ENCODE measurements around the gene CLEC18A. TPM values are rescaled to one million over a fixed set of nuclear protein-coding genes. Genes with fewer than 3 reads are reported as not detected.

The CLEC18A gene
- total RNA-seq, 1 experiment from 2014 or later: 1.6 TPM

DNA sequence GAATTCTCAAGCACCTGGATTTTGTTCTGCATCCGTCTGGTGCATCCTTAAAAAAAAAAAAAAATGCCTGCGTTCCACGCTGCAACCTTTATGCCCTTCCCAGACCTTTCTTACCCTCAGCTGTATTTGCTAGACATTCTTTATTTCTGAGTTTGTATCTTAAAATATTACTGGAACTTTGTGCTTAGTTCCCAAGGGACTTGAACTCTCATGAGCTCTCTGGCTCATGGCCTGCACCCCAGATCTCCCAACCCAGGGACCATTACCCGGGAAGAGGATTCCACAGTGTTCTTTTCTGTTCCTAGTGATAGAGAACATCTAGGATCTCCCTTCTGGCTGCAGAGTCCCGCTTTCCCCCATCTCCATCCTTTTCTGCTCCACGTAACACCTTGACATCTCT is 28.9 kb upstream of the CLEC18A start:
- peaks cover 0 to 14% (median 4%) of the 10 kb centered on the region in 3 experiments; a peak in 5 of 7 replicates for H3K36me3 Mint-ChIP-seq (ENCODE audit: insufficient read depth in 1 of 3, low read depth in 3 of 3)
- WGBS (ENCODE audit: extremely low coverage, insufficient read length, low lambda C conversion rate): no CpG with 5 or more reads among the region's 6 CpGs
- H3K56ac ChIP-seq (ENCODE audit: insufficient read length, low read depth, low read length): no peak overlapping the region
- H3K23ac ChIP-seq (ENCODE audit: insufficient read length, low read depth, low read length): no peak overlapping the region
- no peak overlapping the region for H2BK120ac ChIP-seq (ENCODE audit: low read depth, low read length, poor library complexity, severe bottlenecking)
- H3K14ac ChIP-seq (ENCODE audit: insufficient read depth, low read length): no peak overlapping the region
- no peaks in the 10 kb centered on the region for H3K27me3 ChIP-seq (ENCODE audit: insufficient read depth, low read length)
- no peak overlapping the region for H3K4me2 ChIP-seq (ENCODE audit: insufficient read depth, insufficient read length, low read length)
- no peaks in the 10 kb centered on the region for H3K9me3 Mint-ChIP-seq
- H4K8ac ChIP-seq (replicated peaks; ENCODE audit: insufficient read length, low read depth, low read length): no peak overlapping the region
- TF ChIP-seq, protein P1, sequence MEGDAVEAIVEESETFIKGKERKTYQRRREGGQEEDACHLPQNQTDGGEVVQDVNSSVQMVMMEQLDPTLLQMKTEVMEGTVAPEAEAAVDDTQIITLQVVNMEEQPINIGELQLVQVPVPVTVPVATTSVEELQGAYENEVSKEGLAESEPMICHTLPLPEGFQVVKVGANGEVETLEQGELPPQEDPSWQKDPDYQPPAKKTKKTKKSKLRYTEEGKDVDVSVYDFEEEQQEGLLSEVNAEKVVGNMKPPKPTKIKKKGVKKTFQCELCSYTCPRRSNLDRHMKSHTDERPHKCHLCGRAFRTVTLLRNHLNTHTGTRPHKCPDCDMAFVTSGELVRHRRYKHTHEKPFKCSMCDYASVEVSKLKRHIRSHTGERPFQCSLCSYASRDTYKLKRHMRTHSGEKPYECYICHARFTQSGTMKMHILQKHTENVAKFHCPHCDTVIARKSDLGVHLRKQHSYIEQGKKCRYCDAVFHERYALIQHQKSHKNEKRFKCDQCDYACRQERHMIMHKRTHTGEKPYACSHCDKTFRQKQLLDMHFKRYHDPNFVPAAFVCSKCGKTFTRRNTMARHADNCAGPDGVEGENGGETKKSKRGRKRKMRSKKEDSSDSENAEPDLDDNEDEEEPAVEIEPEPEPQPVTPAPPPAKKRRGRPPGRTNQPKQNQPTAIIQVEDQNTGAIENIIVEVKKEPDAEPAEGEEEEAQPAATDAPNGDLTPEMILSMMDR (conservative IDR thresholded peaks at IDR 0.05): no peak
- no peaks in the 10 kb centered on the region for H3K79me1 ChIP-seq (ENCODE audit: insufficient read depth, low read depth, low read length, poor library complexity, severe bottlenecking)
- no peak overlapping the region for H2AK5ac ChIP-seq (ENCODE audit: insufficient read length, low read length)
- H2BK20ac ChIP-seq (ENCODE audit: low read depth, low read length, poor library complexity, severe bottlenecking): no peak overlapping the region
- DNase-seq: no peak
- H3K23me2 ChIP-seq (ENCODE audit: insufficient read length, low read depth, low read length, poor library complexity, severe bottlenecking): no peaks in the 10 kb centered on the region
- no peak overlapping the region for H3K18ac ChIP-seq (ENCODE audit: insufficient read length, low read depth, low read length)
- H4K20me1 ChIP-seq (ENCODE audit: control insufficient read depth, insufficient read depth, insufficient read length): no peaks in the 10 kb centered on the region
- no peak overlapping the region for H3K27ac ChIP-seq (ENCODE audit: insufficient read length, low read depth, low read length)
- no peak overlapping the region for H2AFZ ChIP-seq (ENCODE audit: low read length)
- H4K91ac ChIP-seq (ENCODE audit: insufficient read length, low read depth, low read length): no peak overlapping the region
- no peak overlapping the region for H3K4ac ChIP-seq (ENCODE audit: low read depth, low read length)
- no peak overlapping the region for H3T11ph ChIP-seq (ENCODE audit: low read length)
- H3K9me3 ChIP-seq (ENCODE audit: control insufficient read depth, low read depth, low read length): no peaks in the 10 kb centered on the region
- H3K9ac ChIP-seq (ENCODE audit: extremely low read depth, insufficient read length, low read length): no peak overlapping the region
- H3K27ac Mint-ChIP-seq: peak overlapping the region in 2 of 3 experiments; percentile 26 to 88; a peak in 2 of 7 replicates
- H2BK5ac ChIP-seq (ENCODE audit: insufficient read length, low read length): no peak overlapping the region
- H2BK15ac ChIP-seq (ENCODE audit: low read depth, low read length): no peak overlapping the region
- peaks cover 27 to 40% of the 10 kb centered on the region in 2 experiments for H3K4me1 Mint-ChIP-seq
- no peaks in the 10 kb centered on the region for H3K27me3 Mint-ChIP-seq (ENCODE audit: low read depth)
- no peaks in the 10 kb centered on the region for H3K79me2 ChIP-seq (ENCODE audit: insufficient read depth, low read length)
- no peak overlapping the region for H4K5ac ChIP-seq (ENCODE audit: insufficient read length, low read depth, low read length)
- H2BK12ac ChIP-seq (ENCODE audit: insufficient read length, low read depth, low read length): no peak overlapping the region
- H3K4me3 Mint-ChIP-seq: no peak overlapping the region
- peaks cover 8% of the 10 kb centered on the region; the same call in 1 of the 2 replicates for H3K4me1 ChIP-seq (ENCODE audit: insufficient read depth, low read length)
